ENCODE measurements around the gene PCBP1.

GRCh38 chr2:70043252-70043875, 43.9 kb upstream of the PCBP1 start:
- TF ChIP-seq, protein P1, sequence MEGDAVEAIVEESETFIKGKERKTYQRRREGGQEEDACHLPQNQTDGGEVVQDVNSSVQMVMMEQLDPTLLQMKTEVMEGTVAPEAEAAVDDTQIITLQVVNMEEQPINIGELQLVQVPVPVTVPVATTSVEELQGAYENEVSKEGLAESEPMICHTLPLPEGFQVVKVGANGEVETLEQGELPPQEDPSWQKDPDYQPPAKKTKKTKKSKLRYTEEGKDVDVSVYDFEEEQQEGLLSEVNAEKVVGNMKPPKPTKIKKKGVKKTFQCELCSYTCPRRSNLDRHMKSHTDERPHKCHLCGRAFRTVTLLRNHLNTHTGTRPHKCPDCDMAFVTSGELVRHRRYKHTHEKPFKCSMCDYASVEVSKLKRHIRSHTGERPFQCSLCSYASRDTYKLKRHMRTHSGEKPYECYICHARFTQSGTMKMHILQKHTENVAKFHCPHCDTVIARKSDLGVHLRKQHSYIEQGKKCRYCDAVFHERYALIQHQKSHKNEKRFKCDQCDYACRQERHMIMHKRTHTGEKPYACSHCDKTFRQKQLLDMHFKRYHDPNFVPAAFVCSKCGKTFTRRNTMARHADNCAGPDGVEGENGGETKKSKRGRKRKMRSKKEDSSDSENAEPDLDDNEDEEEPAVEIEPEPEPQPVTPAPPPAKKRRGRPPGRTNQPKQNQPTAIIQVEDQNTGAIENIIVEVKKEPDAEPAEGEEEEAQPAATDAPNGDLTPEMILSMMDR (IDR thresholded peaks at IDR 0.05): no peak
- TF ChIP-seq POLR2A (IDR thresholded peaks at IDR 0.05): no peak
- no peak for TF ChIP-seq POLR2AphosphoS5 (IDR thresholded peaks at IDR 0.05; ENCODE audit: insufficient read depth in 1 of 2, low read depth in 1 of 2)

All from vagina (tissue), 2 donors.